GM10266 (cell line): ENCODE results near the gene PRTFDC1.

Experiments used
- DNase-seq: peaks from one replicate; pipeline ENCODE4 v3.0.0; 2012; ENCODE audit errors: extremely low spot score
- TF ChIP-seq, protein P1 (sequence below): IDR thresholded peaks from 2 replicates; pipeline ENCODE4 v1.5.1; 2012; ENCODE audit warnings: mild to moderate bottlenecking, low read depth; ENCODE audit not compliant: control insufficient read depth, insufficient read depth; ENCODE audit errors: missing control alignments

Gene PRTFDC1, protein sequence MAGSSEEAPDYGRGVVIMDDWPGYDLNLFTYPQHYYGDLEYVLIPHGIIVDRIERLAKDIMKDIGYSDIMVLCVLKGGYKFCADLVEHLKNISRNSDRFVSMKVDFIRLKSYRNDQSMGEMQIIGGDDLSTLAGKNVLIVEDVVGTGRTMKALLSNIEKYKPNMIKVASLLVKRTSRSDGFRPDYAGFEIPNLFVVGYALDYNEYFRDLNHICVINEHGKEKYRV

DNA sequence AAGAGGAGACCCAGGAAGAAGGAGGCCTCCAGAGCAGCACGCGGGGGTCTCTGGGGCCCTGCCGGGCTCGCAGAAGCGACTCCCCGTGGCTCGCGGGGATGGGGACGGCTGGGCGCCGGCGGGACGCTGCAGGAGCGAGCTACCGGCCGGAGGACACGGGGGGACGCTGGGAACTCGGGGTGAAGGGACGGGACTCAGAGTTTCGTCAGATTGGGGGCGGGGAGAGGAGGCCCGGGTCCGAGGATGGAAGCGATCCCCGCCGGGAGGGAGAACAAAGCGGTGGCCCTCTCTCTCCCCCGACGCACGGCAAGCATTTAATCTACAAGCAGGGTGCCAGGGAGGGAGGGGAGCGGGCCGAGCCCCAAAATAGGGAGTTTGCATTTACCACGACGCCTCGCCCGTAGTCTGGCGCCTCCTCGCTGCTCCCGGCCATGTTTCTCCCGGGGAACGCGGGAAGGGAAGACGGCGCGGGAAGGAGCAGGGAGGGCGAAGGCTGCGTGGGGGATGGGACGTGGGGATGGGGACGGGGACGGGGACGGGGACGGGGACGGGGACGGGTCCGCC, at the start of gene PRTFDC1:
PRTFDC1 (minus strand) TSS at position 464 of the 564 bp plus-strand sequence; CDS start at position 433, 31 bp downstream.
- peak; percentile 58 for DNase-seq
- TF ChIP-seq, protein P1, sequence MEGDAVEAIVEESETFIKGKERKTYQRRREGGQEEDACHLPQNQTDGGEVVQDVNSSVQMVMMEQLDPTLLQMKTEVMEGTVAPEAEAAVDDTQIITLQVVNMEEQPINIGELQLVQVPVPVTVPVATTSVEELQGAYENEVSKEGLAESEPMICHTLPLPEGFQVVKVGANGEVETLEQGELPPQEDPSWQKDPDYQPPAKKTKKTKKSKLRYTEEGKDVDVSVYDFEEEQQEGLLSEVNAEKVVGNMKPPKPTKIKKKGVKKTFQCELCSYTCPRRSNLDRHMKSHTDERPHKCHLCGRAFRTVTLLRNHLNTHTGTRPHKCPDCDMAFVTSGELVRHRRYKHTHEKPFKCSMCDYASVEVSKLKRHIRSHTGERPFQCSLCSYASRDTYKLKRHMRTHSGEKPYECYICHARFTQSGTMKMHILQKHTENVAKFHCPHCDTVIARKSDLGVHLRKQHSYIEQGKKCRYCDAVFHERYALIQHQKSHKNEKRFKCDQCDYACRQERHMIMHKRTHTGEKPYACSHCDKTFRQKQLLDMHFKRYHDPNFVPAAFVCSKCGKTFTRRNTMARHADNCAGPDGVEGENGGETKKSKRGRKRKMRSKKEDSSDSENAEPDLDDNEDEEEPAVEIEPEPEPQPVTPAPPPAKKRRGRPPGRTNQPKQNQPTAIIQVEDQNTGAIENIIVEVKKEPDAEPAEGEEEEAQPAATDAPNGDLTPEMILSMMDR: peak; percentile 8

DNA sequence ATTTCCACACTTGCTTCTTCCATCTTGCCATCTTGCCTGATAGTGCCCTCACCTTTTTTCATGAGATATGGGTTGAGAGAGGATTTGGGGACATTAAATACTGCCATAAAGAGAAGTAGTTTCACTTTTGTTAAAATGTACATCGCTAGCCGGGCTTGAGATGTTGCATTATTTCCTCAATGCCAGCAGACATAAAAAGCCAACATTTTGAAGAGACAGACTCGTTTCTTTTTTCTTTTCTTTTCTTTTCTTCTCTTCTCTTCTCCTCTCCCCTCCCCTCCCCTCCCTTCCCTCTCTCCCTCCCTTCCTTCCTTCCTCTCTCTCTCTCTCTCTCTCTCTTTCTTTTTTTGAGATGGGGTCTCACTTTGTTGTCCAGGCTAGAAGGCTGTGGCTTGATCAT, 45.6 kb upstream of the PRTFDC1 start:
- DNase-seq: no peak
- TF ChIP-seq, protein P1: no peak

DNA sequence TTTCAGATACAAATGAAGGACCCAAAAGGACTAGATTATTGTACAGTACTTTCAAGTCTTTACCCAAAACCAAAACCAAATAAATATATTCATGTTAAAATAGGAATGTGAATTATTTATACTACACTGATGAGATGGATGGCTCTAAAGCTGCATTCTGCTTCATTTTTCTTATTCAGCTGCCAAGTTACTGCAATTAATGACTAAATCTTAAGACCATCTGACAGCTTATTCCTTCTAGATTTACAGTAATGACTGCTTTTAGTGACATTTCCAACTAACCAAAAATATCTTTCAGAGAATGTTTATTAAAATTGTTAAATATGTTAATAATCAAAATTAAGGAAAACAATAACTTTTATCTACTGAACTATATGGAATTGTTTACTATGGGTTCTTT, 42.7 kb upstream of the PRTFDC1 start:
- TF ChIP-seq, protein P1: no peak
- DNase-seq: no peak

DNA sequence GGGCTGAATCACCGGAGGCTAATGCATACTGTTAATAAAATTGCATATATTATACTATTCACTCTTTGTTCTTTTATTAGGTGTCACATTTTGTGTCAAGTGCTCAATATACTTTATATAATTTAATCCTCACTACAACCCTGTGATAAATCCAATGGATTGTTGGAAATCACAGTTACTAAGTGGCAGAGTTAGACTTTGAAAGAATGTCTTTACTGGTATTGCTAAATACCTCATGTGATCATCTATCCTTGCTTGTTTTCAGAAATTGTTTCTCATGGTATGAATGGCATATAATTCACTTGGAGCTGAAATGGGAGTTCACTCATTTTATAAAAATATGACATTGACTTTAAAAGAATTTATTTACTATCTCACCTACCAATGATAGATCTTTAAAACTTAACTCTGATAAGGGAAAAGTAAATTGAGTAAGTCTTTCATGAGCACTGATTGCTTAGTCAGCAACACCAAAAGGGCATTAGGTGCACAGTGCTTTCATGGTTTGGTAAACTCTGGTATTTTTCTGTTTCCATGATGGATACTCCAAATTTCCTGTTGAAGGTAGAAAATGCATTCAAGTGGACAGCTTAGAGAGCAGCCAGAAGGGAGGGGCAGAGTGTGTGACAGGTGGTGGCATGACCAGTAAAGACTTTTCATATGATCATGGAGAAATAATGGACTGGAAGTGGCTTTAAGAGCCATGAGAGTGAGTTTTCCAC, 41.0 kb upstream of the PRTFDC1 start:
- DNase-seq: no peak
- TF ChIP-seq, protein P1: no peak

DNA sequence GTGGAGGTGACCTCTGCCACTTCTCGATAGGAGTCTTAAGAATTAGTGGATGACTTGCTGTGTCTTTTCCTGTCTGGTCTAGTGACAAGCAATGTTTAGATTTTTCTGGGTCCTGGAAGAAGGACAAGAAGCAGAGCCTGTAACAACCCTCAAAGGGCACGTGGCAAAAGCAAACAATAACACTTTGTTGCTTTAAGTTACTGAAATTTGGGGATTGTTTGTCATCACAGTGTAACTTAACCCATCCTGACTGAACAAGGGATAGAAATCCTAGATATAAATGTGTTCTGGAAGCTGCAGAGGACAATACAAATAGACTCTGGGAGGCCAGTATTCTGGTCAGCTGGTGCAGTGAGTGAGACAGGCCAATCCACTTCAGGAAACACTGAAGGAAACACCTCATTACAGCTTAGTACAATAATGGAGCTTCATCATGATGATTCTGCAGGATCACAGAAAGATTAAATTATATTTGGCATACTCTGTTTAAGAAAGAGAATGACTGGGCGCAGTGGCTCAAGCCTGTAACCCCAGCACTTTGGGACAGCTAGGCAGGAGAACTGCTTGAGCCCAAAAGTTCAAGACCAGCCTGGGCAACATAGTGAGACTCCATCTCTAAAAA, 40.2 kb upstream of the PRTFDC1 start:
- no peak for DNase-seq
- TF ChIP-seq, protein P1: no peak

DNA sequence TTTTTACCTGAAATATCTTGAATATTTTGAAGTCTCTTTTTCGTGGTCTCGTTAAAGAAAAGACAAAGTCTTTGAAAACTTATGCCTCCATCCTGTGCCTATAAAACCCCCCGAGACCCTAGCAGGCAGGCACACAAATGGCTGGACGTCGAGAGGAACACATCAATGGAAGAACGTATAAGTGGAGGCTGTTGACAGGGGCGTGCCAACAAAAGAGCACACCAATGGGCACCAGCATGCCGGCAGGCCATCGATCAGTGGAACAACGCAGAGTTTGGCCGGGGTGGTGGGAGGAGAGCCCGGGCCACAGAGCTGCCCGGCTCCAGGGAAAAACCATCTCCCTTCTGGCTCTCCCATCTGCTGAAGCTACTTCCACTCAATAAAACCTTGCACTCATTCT, 38.9 kb upstream of the PRTFDC1 start:
- TF ChIP-seq, protein P1: no peak

More for the DNA sequence above, 38.9 kb upstream of the PRTFDC1 start:
- DNase-seq: no peak
